Measurements from ENCODE around the gene MIDN.

Gene MIDN

DNA sequence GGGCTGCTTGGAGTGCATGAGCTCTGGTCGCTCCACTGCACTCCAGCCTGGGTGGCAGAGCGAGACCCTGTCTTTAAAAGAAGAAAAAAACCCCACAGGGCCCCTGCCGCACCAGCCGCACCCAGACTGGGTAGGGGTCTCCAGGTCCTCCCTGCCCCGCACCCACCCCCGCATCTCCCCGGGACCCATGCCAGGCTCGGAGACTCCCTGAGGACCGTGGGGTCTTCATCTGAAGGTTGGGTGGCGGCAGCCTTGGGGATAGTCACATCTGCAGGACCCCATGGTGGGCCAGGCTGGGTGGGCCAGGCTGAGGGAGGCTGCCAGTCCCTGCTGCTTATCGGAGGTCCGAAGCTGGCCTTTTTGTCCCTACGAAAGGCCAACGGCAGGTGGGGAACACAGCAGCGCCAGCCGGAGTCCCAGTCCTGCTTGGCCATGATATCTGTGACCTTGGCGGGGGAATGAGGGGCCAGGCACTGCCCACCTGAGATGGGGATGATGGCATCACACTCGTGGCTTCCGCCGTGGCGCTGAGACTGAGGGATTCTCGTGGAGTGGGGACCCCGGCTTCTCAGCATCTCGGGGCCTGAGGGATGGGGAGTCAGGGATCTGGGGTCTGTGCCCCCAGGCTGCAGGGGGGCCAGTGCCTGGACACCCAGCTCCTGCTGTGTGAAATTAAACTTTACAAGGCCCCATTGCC, 48.3 kb downstream of the MIDN start:
- CTCF ChIA-PET, result interaction anchor here (0.7 kb wide), 1 partner anchor 8 kb away, joined by 3 read pairs; no protein-coding TSS in a partner anchor
- POLR2A ChIA-PET (ENCODE audit: low non-redundant PET), result no interaction called here

DNA sequence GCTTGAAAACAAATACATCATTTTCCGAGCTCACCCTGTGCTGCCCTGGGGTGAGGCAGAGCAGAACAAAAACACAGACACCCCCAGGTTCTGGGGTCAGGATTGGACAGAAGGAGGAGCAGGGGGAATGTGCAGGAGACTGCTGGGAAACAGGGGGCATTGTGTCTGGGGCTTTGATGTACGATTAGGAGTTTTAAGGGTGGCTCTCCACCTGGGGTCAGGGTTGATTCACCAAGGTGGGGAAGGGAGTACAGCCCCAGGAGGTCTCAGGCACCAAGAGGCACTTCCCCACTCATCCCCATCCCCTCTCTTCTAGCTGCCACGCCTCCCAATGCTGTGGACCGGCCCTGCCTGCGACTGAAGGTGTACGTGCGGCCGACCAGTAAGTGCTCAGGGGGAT, 49.9 kb downstream of the MIDN start:
- DNase-seq (ENCODE audit: low spot score), result no peak
- TF ChIP-seq CTCF (conservative IDR thresholded peaks at IDR 0.05; ENCODE audit: low read depth), result no peak
- ChIA-PET POLR2A (ENCODE audit: low non-redundant PET) (interaction anchor here (0.7 kb wide), 1 partner anchor 20 kb away, joined by 9 read pairs; no protein-coding TSS in a partner anchor), CTCF (no interaction called here)
- no peak overlapping the region for H3K27ac ChIP-seq

More for the DNA sequence above, 48.3 kb downstream of the MIDN start:
- DNase-seq (ENCODE audit: low spot score), result no peak
- TF ChIP-seq CTCF (conservative IDR thresholded peaks at IDR 0.05; ENCODE audit: low read depth), result no peak
- H3K27ac ChIP-seq, result no peak overlapping the region

DNA sequence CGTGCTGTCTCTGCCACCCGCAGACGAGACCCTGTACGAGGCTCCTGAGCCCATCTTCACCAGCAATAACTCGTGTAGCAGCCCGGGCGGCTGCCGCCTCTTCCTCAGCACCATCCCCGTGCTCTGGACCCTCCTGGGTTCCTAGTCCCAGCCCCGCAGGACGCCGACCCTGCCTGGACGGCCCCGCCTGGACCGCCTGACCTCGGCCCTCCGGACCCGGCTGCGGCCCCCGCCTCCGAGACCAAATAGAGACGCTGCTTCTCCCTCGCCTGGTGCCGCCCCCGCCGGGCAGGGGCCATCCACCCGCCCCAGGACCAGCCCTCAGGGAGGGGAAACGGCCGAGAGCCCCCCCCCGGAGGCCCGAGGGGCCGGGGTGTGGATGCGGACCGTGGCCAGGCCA, 51.4 kb downstream of the MIDN start:
- no peak overlapping the region for H3K27ac ChIP-seq
- POLR2A ChIA-PET (ENCODE audit: low non-redundant PET), result no interaction called here
- TF ChIP-seq CTCF (conservative IDR thresholded peaks at IDR 0.05; ENCODE audit: low read depth), result no peak
- CTCF ChIA-PET, result no interaction called here
- DNase-seq (ENCODE audit: low spot score), result no peak

DNA sequence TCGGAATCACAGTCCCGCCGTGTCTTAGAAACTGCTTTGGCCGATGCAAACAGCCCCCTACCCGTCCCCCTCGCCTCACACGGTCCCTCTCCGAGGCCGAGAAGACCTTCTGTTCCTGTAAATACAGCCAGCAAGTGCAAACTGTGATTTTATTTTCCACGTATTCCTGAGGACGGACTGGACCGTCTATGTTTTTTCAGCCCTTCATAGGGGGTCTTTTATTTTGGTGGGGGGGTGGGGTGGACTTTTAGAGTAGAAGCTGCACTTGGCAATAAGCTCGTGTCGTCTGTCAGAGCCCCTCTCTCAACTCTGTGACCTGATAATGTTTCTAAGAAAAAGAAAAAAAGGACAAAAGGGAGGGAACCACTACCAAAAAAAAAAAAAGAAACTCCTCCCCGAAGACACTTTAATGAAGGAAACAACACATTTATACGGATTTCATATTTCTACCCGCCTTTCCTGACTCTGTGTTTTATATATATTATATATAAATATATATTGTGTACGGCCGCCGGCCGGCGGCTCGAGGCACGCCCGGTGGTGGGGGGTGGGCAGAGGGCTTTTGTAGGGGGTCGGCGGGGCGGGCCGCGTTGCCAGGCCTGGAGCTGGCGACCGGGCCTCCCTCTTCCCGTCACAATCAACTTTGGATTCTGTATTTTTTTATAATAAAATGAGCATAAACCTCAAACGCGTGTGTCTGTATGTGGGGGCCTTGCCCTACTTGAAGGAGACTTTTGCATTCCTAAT, 52.5 kb downstream of the MIDN start:
- ChIA-PET POLR2A (ENCODE audit: low non-redundant PET) (no interaction called here), CTCF (no interaction called here)
- DNase-seq (ENCODE audit: low spot score), result no peak
- no peak for TF ChIP-seq CTCF (conservative IDR thresholded peaks at IDR 0.05; ENCODE audit: low read depth)
- no peak overlapping the region for H3K27ac ChIP-seq

- CTCF ChIA-PET, result interaction anchor here (0.6 to 1.2 kb wide), 2 partner anchors 18 to 21 kb away, joined by 3 read pairs; no protein-coding TSS in a partner anchor
Measured at GRCh38 chr19:1302533-1303239, 54.3 kb downstream of the MIDN start.

More at GRCh38 chr19:1302533-1303239, 54.3 kb downstream of the MIDN start:
- POLR2A ChIA-PET (ENCODE audit: low non-redundant PET), result no interaction called here
- peak overlapping the region; percentile 15; the same call in 1 of the 2 replicates for H3K27ac ChIP-seq
- no peak for TF ChIP-seq CTCF (conservative IDR thresholded peaks at IDR 0.05; ENCODE audit: low read depth)
- no peak for DNase-seq (ENCODE audit: low spot score)

Measured in RWPE1 (cell line).